Fibroblast of lung (primary cell): ENCODE results near the gene ARL4D. TPM values are rescaled to one million over a fixed set of nuclear protein-coding genes. Genes with fewer than 3 reads are reported as not detected.

Experiments
- DNase-seq, 2 donors: peaks; one replicate each; pipeline versions ENCODE4 v3.0.0 to v3.0.0-alpha.2; 2010; ENCODE audit warnings: low read depth in 2 of 2
- H2AFZ ChIP-seq: 2 replicates; pipeline ENCODE4 v1.5.1; 2012; ENCODE audit warnings: low read length, control low read depth, inconsistent platforms
- H3K27ac ChIP-seq: 2 replicates; pipeline ENCODE4 v1.5.1; 2011; ENCODE audit warnings: low read length, control low read depth; ENCODE audit not compliant: insufficient read depth
- H3K27me3 ChIP-seq: 2 replicates; pipeline ENCODE4 v1.5.1; 2011; ENCODE audit warnings: mild to moderate bottlenecking, low read length; ENCODE audit not compliant: control insufficient read depth, insufficient read depth
- H3K36me3 ChIP-seq: 2 replicates; pipeline ENCODE4 v1.5.1; 2011; ENCODE audit warnings: low read length; ENCODE audit not compliant: control insufficient read depth, insufficient read depth
- H3K4me1 ChIP-seq: 2 replicates; pipeline ENCODE4 v1.5.1; 2011; ENCODE audit warnings: low read length; ENCODE audit not compliant: control insufficient read depth, insufficient read depth; ENCODE audit errors: extremely low read depth
- H3K4me2 ChIP-seq: 2 replicates; pipeline ENCODE4 v1.5.1; 2011; ENCODE audit warnings: low read length, control low read depth; ENCODE audit not compliant: insufficient read depth; ENCODE audit errors: extremely low read depth
- H3K4me3 ChIP-seq, 4 experiments: fragments of 200-600 bp in 1 of 4; sonication (generic) in 1 of 4; replicated peaks in 1 of 4; 2 replicates each; pipeline ENCODE4 v1.5.1; 2011 to 2016; ENCODE audit warnings: low read length in 4 of 4, low read depth in 3 of 4, mild to moderate bottlenecking in 3 of 4, control low read depth in 2 of 4, inconsistent platforms in 1 of 4, mixed read lengths in 1 of 4; ENCODE audit not compliant: insufficient read depth in 1 of 4; ENCODE audit errors: control extremely low read depth in 1 of 4
- H3K79me2 ChIP-seq: 2 replicates; pipeline ENCODE4 v1.5.1; 2012; ENCODE audit warnings: mild to moderate bottlenecking, low read length, inconsistent platforms; ENCODE audit not compliant: control insufficient read depth, insufficient read depth
- H3K9ac ChIP-seq: 2 replicates; pipeline ENCODE4 v1.5.1; 2011; ENCODE audit warnings: mild to moderate bottlenecking, low read length, control low read depth; ENCODE audit not compliant: insufficient read depth
- H3K9me3 ChIP-seq: 2 replicates; pipeline ENCODE4 v1.5.1; 2012; ENCODE audit warnings: low read depth, low read length; ENCODE audit not compliant: control insufficient read depth, insufficient read depth
- H4K20me1 ChIP-seq: 2 replicates; pipeline ENCODE4 v1.5.1; 2011; ENCODE audit warnings: low read length; ENCODE audit not compliant: control insufficient read depth, insufficient read depth; ENCODE audit errors: extremely low read depth
- CTCF ChIP-seq, 2 donors: IDR thresholded peaks in 1 of 2; conservative IDR thresholded peaks in 1 of 2; 1 replicate in 1 of 2; 2 replicates in 1 of 2; pipeline ENCODE4 v1.5.1; 2011 to 2012; ENCODE audit warnings: low read length in 2 of 2, control low read depth in 1 of 2, inconsistent platforms in 1 of 2, low read depth in 1 of 2, mild to moderate bottlenecking in 1 of 2
- EZH2 ChIP-seq: IDR thresholded peaks from 2 replicates; pipeline ENCODE4 v1.5.1; 2012; ENCODE audit warnings: low read length, control low read depth, mild to moderate bottlenecking; ENCODE audit errors: missing control alignments
- polyA plus RNA-seq, 2 donors: library from polyadenylated mRNA; depleted of rRNA in 1 of 2; stranded (reverse) in 1 of 2; unstranded in 1 of 2; fragments of >200 nt; gene quantifications; 2 replicates each; pipeline ENCODE4 v1.2.1, GENCODE V29; 2011 to 2012; ENCODE audit warnings: missing spikeins in 1 of 2
- total RNA-seq: library from RNA; depleted of rRNA; stranded (reverse); fragments of >200 nt; gene quantifications from 2 replicates; pipeline ENCODE4 v1.2.1, GENCODE V29; 2014

Gene ARL4D
- total and polyA plus RNA-seq, 2 donors (not counting 1 experiment from before 2014, with no cell fraction given): 12.5 to 46.4 TPM

- DNase-seq: no peak
- no peak overlapping the region for H3K4me3 ChIP-seq
- H2AFZ ChIP-seq: no peak overlapping the region
- H3K79me2 ChIP-seq: no peaks in the 10 kb centered on the region
- H3K4me2 ChIP-seq: no peak overlapping the region
- no peaks in the 10 kb centered on the region for H3K4me1 ChIP-seq
- H3K27ac ChIP-seq: no peak overlapping the region
- H3K9ac ChIP-seq: no peak overlapping the region
- H4K20me1 ChIP-seq: no peaks in the 10 kb centered on the region
- TF ChIP-seq CTCF (conservative IDR thresholded peaks at IDR 0.05 in 1 of 2, IDR thresholded peaks at IDR 0.05 in 1 of 2; ENCODE audit: low read depth in 1 of 2, low read length in 2 of 2): no peak
- H3K9me3 ChIP-seq: no peaks in the 10 kb centered on the region
- no peaks in the 10 kb centered on the region for H3K36me3 ChIP-seq
- no peaks in the 10 kb centered on the region for H3K27me3 ChIP-seq
These were observed 21.6 kb upstream of the ARL4D start for GRCh38 chr17:43377056-43377810.

- H3K4me1 ChIP-seq: no peaks in the 10 kb centered on the region
- no peak overlapping the region for H2AFZ ChIP-seq
- no peaks in the 10 kb centered on the region for H4K20me1 ChIP-seq
- no peaks in the 10 kb centered on the region for H3K9me3 ChIP-seq
- TF ChIP-seq EZH2 (no peak), CTCF (conservative IDR thresholded peaks at IDR 0.05 in 1 of 2, IDR thresholded peaks at IDR 0.05 in 1 of 2; ENCODE audit: low read depth in 1 of 2, low read length in 2 of 2) (no peak)
- H3K4me3 ChIP-seq: no peak overlapping the region
- H3K27me3 ChIP-seq: no peaks in the 10 kb centered on the region
- no peak overlapping the region for H3K4me2 ChIP-seq
- H3K27ac ChIP-seq: no peak overlapping the region
- no peak for DNase-seq
- H3K79me2 ChIP-seq: no peaks in the 10 kb centered on the region
- no peaks in the 10 kb centered on the region for H3K36me3 ChIP-seq
- no peak overlapping the region for H3K9ac ChIP-seq
These were observed 20.0 kb upstream of the ARL4D start for GRCh38 chr17:43378766-43379165.

GRCh38 chr17:43380307-43380706, 18.5 kb upstream of the ARL4D start:
- H3K4me1 ChIP-seq: no peaks in the 10 kb centered on the region
- DNase-seq: no peak

More at GRCh38 chr17:43380307-43380706, 18.5 kb upstream of the ARL4D start:
- no peaks in the 10 kb centered on the region for H4K20me1 ChIP-seq
- H3K4me3 ChIP-seq: no peak overlapping the region
- TF ChIP-seq CTCF (conservative IDR thresholded peaks at IDR 0.05 in 1 of 2, IDR thresholded peaks at IDR 0.05 in 1 of 2; ENCODE audit: low read depth in 1 of 2, low read length in 2 of 2) (no peak), EZH2 (no peak)
- H3K36me3 ChIP-seq: no peaks in the 10 kb centered on the region
- H3K27me3 ChIP-seq: no peaks in the 10 kb centered on the region
- H3K4me2 ChIP-seq: no peak overlapping the region
- H2AFZ ChIP-seq: no peak overlapping the region
- H3K27ac ChIP-seq: no peak overlapping the region
- no peaks in the 10 kb centered on the region for H3K9me3 ChIP-seq
- no peaks in the 10 kb centered on the region for H3K79me2 ChIP-seq
- no peak overlapping the region for H3K9ac ChIP-seq
